GM23248 (cell line): ENCODE measurements around the gene ABR. TPM values are rescaled to one million over a fixed set of nuclear protein-coding genes. Genes with fewer than 3 reads are reported as not detected.
"Not testable (repeated sequence)": the region's sequence is repeated elsewhere in the genome, so short reads cannot be mapped to it uniquely, and the experiment has no call there.

Experiments used
- DNase-seq: peaks from one replicate; pipeline ENCODE4 v3.0.0-alpha.2; 2015
- H2AFZ ChIP-seq: fragments of 200-600 bp; sonication (generic); 2 replicates; pipeline ENCODE4 v1.6.1; 2016; ENCODE audit warnings: antibody characterized with exemption
- H3F3A ChIP-seq: fragments of 200-600 bp; sonication (generic); 2 replicates; pipeline ENCODE4 v1.6.1; 2016; ENCODE audit warnings: mild to moderate bottlenecking, antibody characterized with exemption, mixed run types; ENCODE audit not compliant: insufficient read depth
- H3K27ac ChIP-seq: fragments of 200-600 bp; sonication (generic); 2 replicates; pipeline ENCODE4 v1.5.1; 2016; ENCODE audit warnings: mild to moderate bottlenecking
- H3K27me3 ChIP-seq: fragments of 200-600 bp; sonication (generic); replicated peaks from 2 replicates; pipeline ENCODE4 v1.6.1; 2016; ENCODE audit warnings: mild to moderate bottlenecking; ENCODE audit not compliant: insufficient read depth
- H3K36me3 ChIP-seq: fragments of 200-600 bp; sonication (generic); 2 replicates; pipeline ENCODE4 v1.6.1; 2016; ENCODE audit warnings: low read depth, mild to moderate bottlenecking
- H3K4me1 ChIP-seq: fragments of 200-600 bp; sonication (generic); 2 replicates; pipeline ENCODE4 v1.6.1; 2016; ENCODE audit warnings: mild to moderate bottlenecking; ENCODE audit not compliant: insufficient read depth
- H3K4me2 ChIP-seq: fragments of 200-600 bp; sonication (generic); one replicate; pipeline ENCODE4 v1.6.1; 2016; ENCODE audit warnings: mild to moderate bottlenecking; ENCODE audit not compliant: unreplicated experiment
- H3K4me3 ChIP-seq: fragments of 200-600 bp; sonication (generic); 2 replicates; pipeline ENCODE4 v1.5.1; 2016; ENCODE audit warnings: mild to moderate bottlenecking
- H3K79me2 ChIP-seq: fragments of 200-600 bp; sonication (generic); 2 replicates; pipeline ENCODE4 v1.6.1; 2016; ENCODE audit warnings: mild to moderate bottlenecking; ENCODE audit not compliant: insufficient read depth
- H3K9ac ChIP-seq: fragments of 200-600 bp; sonication (generic); 2 replicates; pipeline ENCODE4 v1.6.1; 2016; ENCODE audit warnings: mild to moderate bottlenecking
- H3K9me2 ChIP-seq: fragments of 200-600 bp; sonication (generic); 2 replicates; pipeline ENCODE4 v1.6.1; 2016; ENCODE audit warnings: mixed run types, mild to moderate bottlenecking, moderate library complexity; ENCODE audit not compliant: insufficient read depth
- H3K9me3 ChIP-seq: fragments of 200-600 bp; sonication (generic); one replicate; pipeline ENCODE4 v1.6.1; 2017; ENCODE audit warnings: low read depth
- H4K20me1 ChIP-seq: fragments of 200-600 bp; sonication (generic); 2 replicates; pipeline ENCODE4 v1.6.0; 2016; ENCODE audit not compliant: insufficient read depth
- EZH2 ChIP-seq: fragments of 200-600 bp; sonication (generic); IDR thresholded peaks from 2 replicates; pipeline ENCODE4 v1.6.1; 2018; ENCODE audit warnings: antibody characterized with exemption, mild to moderate bottlenecking; ENCODE audit not compliant: insufficient read depth, poor library complexity, severe bottlenecking
- EZH2phosphoT487 ChIP-seq: fragments of 200-600 bp; sonication (generic); IDR thresholded peaks from 2 replicates; pipeline ENCODE4 v1.6.1; 2018; ENCODE audit warnings: antibody characterized with exemption, moderate library complexity, mild to moderate bottlenecking, low read depth; ENCODE audit not compliant: insufficient read depth
- WGBS, 2 experiments: methylation state at CpG; one replicate each; pipeline ENCODE4 v1.1.6; 2015 to 2017; ENCODE audit warnings: low lambda C conversion rate in 2 of 2, low coverage in 1 of 2; ENCODE audit errors: missing lambda C conversion rate in 2 of 2; 5-methylcytosine and 5-hydroxymethylcytosine counted together
- in situ Hi-C: fragments of 300-500 bp; cut with MboI; formaldehyde crosslinking; loops from 2 replicates; pipeline ENCODE4 v1.15.0; 2020
- polyA plus RNA-seq: library from polyadenylated mRNA; unstranded; fragments of >200 nt; fragmentation: Nextera tagmentation; extraction: Ambion mirVana; gene quantifications from 2 replicates; pipeline ENCODE4 v1.2.1, GENCODE V29; 2016
- total RNA-seq: library from RNA; depleted of rRNA; stranded (reverse); fragments of >200 nt; shearing (Covaris generic); gene quantifications from 2 replicates; pipeline ENCODE4 v1.2.3, GENCODE V29; 2014

ABR gene
- total and polyA plus RNA-seq, 2 experiments from 2014 or later: 24.4 to 38.2 TPM

DNA sequence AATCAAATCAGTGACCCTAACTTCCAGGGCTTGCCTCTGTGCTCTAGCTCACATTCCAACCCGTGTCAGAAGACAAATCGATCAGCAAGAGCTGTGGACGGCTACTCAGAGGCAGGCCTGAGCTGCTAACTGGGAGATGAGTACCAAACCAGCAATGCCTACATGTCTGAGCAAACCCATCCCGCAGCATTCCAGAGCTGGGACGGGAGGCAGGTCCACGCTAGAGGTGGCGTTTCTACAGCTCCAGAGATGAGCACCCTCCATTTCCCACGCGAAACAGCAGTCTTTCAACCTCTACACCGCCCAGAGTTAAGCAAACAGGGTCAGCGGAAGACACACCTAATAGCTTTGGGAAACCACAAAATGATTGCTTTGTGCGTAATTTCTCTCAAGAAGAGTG lies 206.7 kb downstream of the ABR start:
- 95 to 96% methylated on average over 12 of the region's 12 CpGs for WGBS, 2 experiments
- in situ Hi-C loops: no loop called here
- H3K36me3 ChIP-seq: no peaks in the 10 kb centered on the region
- H3K4me2 ChIP-seq: no peak overlapping the region
- H3F3A ChIP-seq: peaks cover 19% of the 10 kb centered on the region
- no peaks in the 10 kb centered on the region for H3K9me2 ChIP-seq
- H2AFZ ChIP-seq: no peak overlapping the region
- no peaks in the 10 kb centered on the region for H3K9me3 ChIP-seq
- no peak for DNase-seq
- H3K27ac ChIP-seq: no peak overlapping the region
- TF ChIP-seq EZH2phosphoT487: no peak
- no peak for TF ChIP-seq EZH2
- peaks cover 6% of the 10 kb centered on the region; the same call in 1 of the 2 replicates for H4K20me1 ChIP-seq
- H3K4me1 ChIP-seq: peaks cover 41% of the 10 kb centered on the region
- H3K9ac ChIP-seq: no peak overlapping the region
- H3K79me2 ChIP-seq: peaks cover 93% of the 10 kb centered on the region
- H3K4me3 ChIP-seq: no peak overlapping the region
- no peaks in the 10 kb centered on the region for H3K27me3 ChIP-seq

DNA sequence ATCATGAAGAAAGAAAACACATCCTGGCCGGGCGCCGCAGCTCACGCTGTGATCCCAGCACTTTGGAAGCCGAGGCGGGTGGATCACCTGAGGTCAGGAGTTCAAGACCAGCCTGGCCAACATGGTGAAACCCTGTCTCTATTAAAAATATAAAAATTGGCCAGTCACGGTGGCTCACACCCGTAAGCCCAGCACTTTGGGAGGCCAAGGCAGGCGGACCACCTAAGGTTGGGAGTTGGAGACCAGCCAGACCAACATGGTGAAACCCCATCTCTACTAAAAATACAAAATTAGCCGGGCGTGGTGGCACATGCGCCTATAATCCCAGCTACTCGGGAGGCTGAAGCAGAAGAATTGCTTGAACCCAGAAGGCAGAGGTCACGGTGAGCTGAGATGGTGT lies 207.9 kb downstream of the ABR start:
- H3K4me2 ChIP-seq, H3K9me3 ChIP-seq, H3K9ac ChIP-seq, H3K9me2 ChIP-seq, H3K4me3 ChIP-seq, H3K27me3 ChIP-seq, H3K27ac ChIP-seq, H4K20me1 ChIP-seq, H2AFZ ChIP-seq, H3K36me3 ChIP-seq, in situ Hi-C loops, DNase-seq: not testable (repeated sequence)
- Histone ChIP-seq H3K4me1 (peaks cover 33% of the 10 kb centered on the region), H3F3A (peaks cover 19% of the 10 kb centered on the region), H3K79me2 (peaks cover 93% of the 10 kb centered on the region)
- 95% methylated on average over 14 of the region's 14 CpGs for WGBS, 2 experiments

- 87 to 90% methylated on average over 9 of the region's 9 CpGs for whole genome bisulfite sequencing, 2 experiments
- no peaks in the 10 kb centered on the region for H3K9me2 ChIP-seq
- peaks cover 6% of the 10 kb centered on the region for H3F3A ChIP-seq
- in situ Hi-C loops: no loop called here
- H3K4me1 ChIP-seq: peaks cover 22% of the 10 kb centered on the region
- H3K4me2 ChIP-seq: peak overlapping the region; percentile 84
- peaks cover 6% of the 10 kb centered on the region; the same call in 1 of the 2 replicates for H4K20me1 ChIP-seq
- no peak for DNase-seq
- H3K36me3 ChIP-seq: no peaks in the 10 kb centered on the region
- TF ChIP-seq EZH2phosphoT487 (no peak), EZH2 (no peak)
- peak overlapping the region; percentile 66; the same call in 1 of the 2 replicates for H3K4me3 ChIP-seq
- H3K27me3 ChIP-seq: no peaks in the 10 kb centered on the region
- peaks cover 93% of the 10 kb centered on the region for H3K79me2 ChIP-seq
- H3K27ac ChIP-seq: no peak overlapping the region
- H2AFZ ChIP-seq: no peak overlapping the region; the same call in 1 of the 2 replicates
- no peaks in the 10 kb centered on the region for H3K9me3 ChIP-seq
- peak overlapping the region; percentile 77 for H3K9ac ChIP-seq
Measured at GRCh38 chr17:970364-970763, 209.4 kb downstream of the ABR start.

DNA sequence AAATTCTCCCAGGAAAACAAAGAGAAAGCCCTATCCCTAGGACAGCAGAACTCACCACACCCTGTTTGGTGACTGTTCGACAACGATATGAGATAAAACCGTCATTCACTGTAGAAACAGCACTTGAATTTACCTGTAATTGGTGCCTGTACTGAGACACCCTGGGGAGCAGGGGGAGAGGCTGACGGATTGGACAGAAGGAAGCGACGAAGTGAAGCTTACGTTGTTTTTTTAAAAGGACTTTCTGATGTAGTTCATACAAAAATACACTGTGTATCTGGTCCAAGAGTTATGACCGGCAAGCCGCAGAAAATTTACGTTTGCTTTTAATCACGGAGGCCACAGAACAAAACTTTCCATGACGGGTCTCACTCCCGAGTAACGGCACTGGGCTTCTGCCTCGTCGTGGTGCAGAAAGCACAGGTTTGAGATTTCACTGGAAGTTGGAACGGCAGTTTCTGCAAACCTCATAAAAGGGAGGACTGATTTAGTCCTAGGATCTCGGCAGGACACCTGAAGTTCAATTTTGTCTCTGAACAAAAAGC lies 209.9 kb downstream of the ABR start:
- in situ Hi-C loops: no loop called here
- Histone ChIP-seq H3K9ac (peak overlapping the region; percentile 77), H3F3A (peaks cover under 1% of the 10 kb centered on the region), H3K27ac (peak overlapping the region; percentile 43), H4K20me1 (peaks cover 3% of the 10 kb centered on the region; the same call in 1 of the 2 replicates), H3K79me2 (peaks cover 93% of the 10 kb centered on the region), H2AFZ (peak overlapping the region; percentile 58), H3K9me3 (no peaks in the 10 kb centered on the region), H3K4me2 (peak overlapping the region; percentile 84), H3K36me3 (no peaks in the 10 kb centered on the region), H3K9me2 (no peaks in the 10 kb centered on the region), H3K4me3 (peak overlapping the region; percentile 66), H3K27me3 (no peaks in the 10 kb centered on the region), H3K4me1 (peaks cover 17% of the 10 kb centered on the region)
- WGBS, 2 experiments: 17 to 19% methylated on average over 18 of the region's 18 CpGs
- no peak for TF ChIP-seq EZH2phosphoT487
- TF ChIP-seq EZH2: no peak
- DNase-seq: peak; percentile 61
